GM23338 (cell line): ENCODE measurements around the gene ATXN7L1. TPM values are rescaled to one million over a fixed set of nuclear protein-coding genes. Genes with fewer than 3 reads are reported as not detected.

Source experiments
- ATAC-seq: fragments of 200-7000 bp; cut with Tn5 transposase; 3 replicates; pipeline ENCODE4 v1.9.1; 2020
- DNase-seq: peaks from one replicate; pipeline ENCODE4 v3.0.0-alpha.2; 2015; ENCODE audit warnings: low spot score
- H2AFZ ChIP-seq: fragments of 200-600 bp; sonication (generic); 2 replicates; pipeline ENCODE4 v1.8.0; 2016; ENCODE audit warnings: antibody characterized with exemption, mild to moderate bottlenecking, moderate library complexity
- H3F3A ChIP-seq: fragments of 200-600 bp; sonication (generic); replicated peaks from 2 replicates; pipeline ENCODE4 v1.8.0; 2017; ENCODE audit warnings: antibody characterized with exemption, mixed run types, low read depth
- H3K27ac ChIP-seq: fragments of 200-600 bp; sonication (generic); 2 replicates; pipeline ENCODE4 v1.6.1; 2016; ENCODE audit warnings: low read depth
- H3K27me3 ChIP-seq: fragments of 200-600 bp; sonication (generic); 2 replicates; pipeline ENCODE4 v1.8.0; 2016; ENCODE audit warnings: mild to moderate bottlenecking, mixed run types, moderate library complexity; ENCODE audit not compliant: insufficient read depth
- H3K36me3 ChIP-seq: fragments of 200-600 bp; sonication (generic); 2 replicates; pipeline ENCODE4 v1.8.0; 2016; ENCODE audit warnings: mild to moderate bottlenecking; ENCODE audit not compliant: insufficient read depth
- H3K4me1 ChIP-seq: fragments of 200-600 bp; sonication (generic); 2 replicates; pipeline ENCODE4 v1.8.0; 2016; ENCODE audit warnings: mild to moderate bottlenecking, moderate library complexity; ENCODE audit not compliant: insufficient read depth
- H3K4me2 ChIP-seq: fragments of 200-600 bp; sonication (generic); 2 replicates; pipeline ENCODE4 v1.7.1; 2017; ENCODE audit warnings: mixed run types
- H3K4me3 ChIP-seq: fragments of 200-600 bp; sonication (generic); 2 replicates; pipeline ENCODE4 v1.6.1; 2016; ENCODE audit warnings: mixed run types
- H3K79me2 ChIP-seq: fragments of 200-600 bp; sonication (generic); replicated peaks from 2 replicates; pipeline ENCODE4 v1.8.0; 2017; ENCODE audit warnings: mild to moderate bottlenecking; ENCODE audit not compliant: insufficient read depth
- H3K9me2 ChIP-seq: fragments of 200-600 bp; sonication (generic); 2 replicates; pipeline ENCODE4 v1.8.0; 2017; ENCODE audit not compliant: insufficient read depth
- H4K20me1 ChIP-seq: fragments of 200-600 bp; sonication (generic); replicated peaks from 2 replicates; pipeline ENCODE4 v1.8.0; 2017; ENCODE audit warnings: mild to moderate bottlenecking; ENCODE audit not compliant: insufficient read depth
- H3K27ac Mint-ChIP-seq: 2 replicates; pipeline ENCODE4 v1.8.0; 2020; ENCODE audit warnings: inconsistent platforms, mild to moderate bottlenecking, moderate library complexity, mixed read lengths
- H3K27me3 Mint-ChIP-seq: 3 replicates; pipeline ENCODE4 v1.8.0; 2022; ENCODE audit warnings: low read depth, mild to moderate bottlenecking, moderate library complexity, mixed read lengths, inconsistent platforms; ENCODE audit not compliant: insufficient read depth, poor library complexity
- H3K36me3 Mint-ChIP-seq: 3 replicates; pipeline ENCODE4 v1.8.0; 2021; ENCODE audit warnings: low read depth, mild to moderate bottlenecking, inconsistent platforms, moderate library complexity, mixed read lengths
- H3K4me1 Mint-ChIP-seq: 3 replicates; pipeline ENCODE4 v1.8.0; 2020; ENCODE audit warnings: mild to moderate bottlenecking, inconsistent platforms, mixed read lengths
- H3K4me3 Mint-ChIP-seq: 3 replicates; pipeline ENCODE4 v1.8.0; 2021; ENCODE audit warnings: moderate library complexity, mild to moderate bottlenecking, inconsistent platforms, mixed read lengths
- H3K9me3 Mint-ChIP-seq: 3 replicates; pipeline ENCODE4 v1.8.0; 2020; ENCODE audit warnings: moderate library complexity, mild to moderate bottlenecking, inconsistent platforms, mixed read lengths
- CREB1 ChIP-seq: fragments of 250-450 bp; sonication (Bioruptor Pico); IDR thresholded peaks from 2 replicates; pipeline ENCODE4 v1.5.0; 2020; ENCODE audit warnings: low read depth, mild to moderate bottlenecking, moderate library complexity
- ETS1 ChIP-seq: IDR thresholded peaks from 2 replicates; pipeline ENCODE4 v1.6.1; 2016; ENCODE audit warnings: antibody characterized with exemption
- EZH2 ChIP-seq: fragments of 200-600 bp; sonication (generic); IDR thresholded peaks from one replicate; pipeline ENCODE4 v1.8.0; 2017; ENCODE audit warnings: antibody characterized with exemption, mild to moderate bottlenecking, low read depth; ENCODE audit not compliant: unreplicated experiment
- JUNB ChIP-seq: IDR thresholded peaks from one replicate; pipeline ENCODE4 v1.6.1; 2016; ENCODE audit warnings: antibody characterized with exemption; ENCODE audit not compliant: unreplicated experiment
- NANOG ChIP-seq: IDR thresholded peaks from 2 replicates; pipeline ENCODE4 v1.6.1; 2016; ENCODE audit warnings: antibody characterized with exemption, borderline replicate concordance
- POLR2AphosphoS5 ChIP-seq: IDR thresholded peaks from 2 replicates; pipeline ENCODE4 v1.6.1; 2016; ENCODE audit warnings: antibody characterized with exemption, low read depth
- STAT1 ChIP-seq: IDR thresholded peaks from one replicate; pipeline ENCODE4 v1.6.1; 2016; ENCODE audit warnings: antibody characterized with exemption; ENCODE audit not compliant: unreplicated experiment
- polyA plus RNA-seq: library from polyadenylated mRNA; unstranded; fragments of >200 nt; fragmentation: Nextera tagmentation; extraction: Ambion mirVana; gene quantifications from 2 replicates; pipeline ENCODE4 v1.2.1, GENCODE V29; 2016
- total RNA-seq: library from RNA; depleted of rRNA; stranded (reverse); fragments of >200 nt; shearing (Covaris generic); gene quantifications from 2 replicates; pipeline ENCODE4 v1.2.3, GENCODE V29; 2014
- TF ChIP-seq, protein P1 (sequence below): IDR thresholded peaks from one replicate; pipeline ENCODE4 v1.6.1; 2018; ENCODE audit warnings: antibody characterized with exemption; ENCODE audit not compliant: unreplicated experiment
- TF ChIP-seq, protein P2 (sequence below): fragments of 250-450 bp; sonication (Bioruptor Pico); IDR thresholded peaks from 2 replicates; pipeline ENCODE4 v1.5.0; 2020; ENCODE audit warnings: mild to moderate bottlenecking, moderate library complexity

The ATXN7L1 gene
- total and polyA plus RNA-seq, 2 experiments from 2014 or later: 22.8 to 29.8 TPM

GRCh38 chr7:105621176-105621575, 255.2 kb downstream of the ATXN7L1 start (continued):
- TF ChIP-seq, protein P1, sequence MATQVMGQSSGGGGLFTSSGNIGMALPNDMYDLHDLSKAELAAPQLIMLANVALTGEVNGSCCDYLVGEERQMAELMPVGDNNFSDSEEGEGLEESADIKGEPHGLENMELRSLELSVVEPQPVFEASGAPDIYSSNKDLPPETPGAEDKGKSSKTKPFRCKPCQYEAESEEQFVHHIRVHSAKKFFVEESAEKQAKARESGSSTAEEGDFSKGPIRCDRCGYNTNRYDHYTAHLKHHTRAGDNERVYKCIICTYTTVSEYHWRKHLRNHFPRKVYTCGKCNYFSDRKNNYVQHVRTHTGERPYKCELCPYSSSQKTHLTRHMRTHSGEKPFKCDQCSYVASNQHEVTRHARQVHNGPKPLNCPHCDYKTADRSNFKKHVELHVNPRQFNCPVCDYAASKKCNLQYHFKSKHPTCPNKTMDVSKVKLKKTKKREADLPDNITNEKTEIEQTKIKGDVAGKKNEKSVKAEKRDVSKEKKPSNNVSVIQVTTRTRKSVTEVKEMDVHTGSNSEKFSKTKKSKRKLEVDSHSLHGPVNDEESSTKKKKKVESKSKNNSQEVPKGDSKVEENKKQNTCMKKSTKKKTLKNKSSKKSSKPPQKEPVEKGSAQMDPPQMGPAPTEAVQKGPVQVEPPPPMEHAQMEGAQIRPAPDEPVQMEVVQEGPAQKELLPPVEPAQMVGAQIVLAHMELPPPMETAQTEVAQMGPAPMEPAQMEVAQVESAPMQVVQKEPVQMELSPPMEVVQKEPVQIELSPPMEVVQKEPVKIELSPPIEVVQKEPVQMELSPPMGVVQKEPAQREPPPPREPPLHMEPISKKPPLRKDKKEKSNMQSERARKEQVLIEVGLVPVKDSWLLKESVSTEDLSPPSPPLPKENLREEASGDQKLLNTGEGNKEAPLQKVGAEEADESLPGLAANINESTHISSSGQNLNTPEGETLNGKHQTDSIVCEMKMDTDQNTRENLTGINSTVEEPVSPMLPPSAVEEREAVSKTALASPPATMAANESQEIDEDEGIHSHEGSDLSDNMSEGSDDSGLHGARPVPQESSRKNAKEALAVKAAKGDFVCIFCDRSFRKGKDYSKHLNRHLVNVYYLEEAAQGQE: no peak
- TF ChIP-seq ETS1: no peak
- TF ChIP-seq POLR2AphosphoS5: no peak

DNA sequence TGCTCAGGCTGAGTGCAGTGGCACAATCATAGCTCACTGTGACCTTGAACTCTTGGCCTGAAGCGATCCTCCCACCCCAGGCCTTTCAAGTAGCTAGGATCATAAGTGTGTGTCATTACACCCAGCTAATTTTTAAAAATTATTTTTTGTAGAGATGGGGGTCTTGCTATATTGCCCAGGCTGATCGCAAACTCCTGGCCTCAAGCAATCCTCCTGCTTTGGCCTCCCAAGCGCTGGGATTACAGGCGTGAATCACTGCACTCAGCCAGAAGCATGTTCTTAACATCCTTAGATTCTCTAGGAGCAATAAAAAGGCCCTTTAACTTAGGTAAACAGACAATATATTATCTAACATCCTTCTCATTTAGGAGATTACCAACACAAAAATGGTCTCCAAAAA, 256.8 kb downstream of the ATXN7L1 start:
- H3K27ac ChIP-seq: no peak overlapping the region
- H3K36me3 ChIP-seq: peaks cover 16% of the 10 kb centered on the region
- H3K9me3 Mint-ChIP-seq: no peaks in the 10 kb centered on the region
- H3K79me2 ChIP-seq: peaks cover 4% of the 10 kb centered on the region; the same call in 1 of the 2 replicates
- ATAC-seq (no peak), DNase-seq (no peak)
- H3K36me3 Mint-ChIP-seq: peaks cover 98% of the 10 kb centered on the region
- no peak overlapping the region for H3K27ac Mint-ChIP-seq
- H3F3A ChIP-seq: peaks cover 6% of the 10 kb centered on the region; the same call in 1 of the 2 replicates
- peaks cover 4% of the 10 kb centered on the region for H3K27me3 Mint-ChIP-seq
- H3K4me3 ChIP-seq: no peak overlapping the region
- H2AFZ ChIP-seq: no peak overlapping the region
- H3K9me2 ChIP-seq: no peaks in the 10 kb centered on the region
- 0 out of 2 replicates have a peak, but pooled peaks cover 14% of the 10 kb centered on the region for H4K20me1 ChIP-seq
- H3K4me1 Mint-ChIP-seq: peaks cover 23% of the 10 kb centered on the region
- H3K4me1 ChIP-seq: peaks cover 9% of the 10 kb centered on the region; the same call in 1 of the 2 replicates
- no peak overlapping the region for H3K4me2 ChIP-seq
- H3K4me3 Mint-ChIP-seq: no peak overlapping the region
- no peaks in the 10 kb centered on the region for H3K27me3 ChIP-seq
- TF ChIP-seq STAT1: no peak
- no peak for TF ChIP-seq ETS1
- no peak for TF ChIP-seq NANOG
- TF ChIP-seq, protein P2, sequence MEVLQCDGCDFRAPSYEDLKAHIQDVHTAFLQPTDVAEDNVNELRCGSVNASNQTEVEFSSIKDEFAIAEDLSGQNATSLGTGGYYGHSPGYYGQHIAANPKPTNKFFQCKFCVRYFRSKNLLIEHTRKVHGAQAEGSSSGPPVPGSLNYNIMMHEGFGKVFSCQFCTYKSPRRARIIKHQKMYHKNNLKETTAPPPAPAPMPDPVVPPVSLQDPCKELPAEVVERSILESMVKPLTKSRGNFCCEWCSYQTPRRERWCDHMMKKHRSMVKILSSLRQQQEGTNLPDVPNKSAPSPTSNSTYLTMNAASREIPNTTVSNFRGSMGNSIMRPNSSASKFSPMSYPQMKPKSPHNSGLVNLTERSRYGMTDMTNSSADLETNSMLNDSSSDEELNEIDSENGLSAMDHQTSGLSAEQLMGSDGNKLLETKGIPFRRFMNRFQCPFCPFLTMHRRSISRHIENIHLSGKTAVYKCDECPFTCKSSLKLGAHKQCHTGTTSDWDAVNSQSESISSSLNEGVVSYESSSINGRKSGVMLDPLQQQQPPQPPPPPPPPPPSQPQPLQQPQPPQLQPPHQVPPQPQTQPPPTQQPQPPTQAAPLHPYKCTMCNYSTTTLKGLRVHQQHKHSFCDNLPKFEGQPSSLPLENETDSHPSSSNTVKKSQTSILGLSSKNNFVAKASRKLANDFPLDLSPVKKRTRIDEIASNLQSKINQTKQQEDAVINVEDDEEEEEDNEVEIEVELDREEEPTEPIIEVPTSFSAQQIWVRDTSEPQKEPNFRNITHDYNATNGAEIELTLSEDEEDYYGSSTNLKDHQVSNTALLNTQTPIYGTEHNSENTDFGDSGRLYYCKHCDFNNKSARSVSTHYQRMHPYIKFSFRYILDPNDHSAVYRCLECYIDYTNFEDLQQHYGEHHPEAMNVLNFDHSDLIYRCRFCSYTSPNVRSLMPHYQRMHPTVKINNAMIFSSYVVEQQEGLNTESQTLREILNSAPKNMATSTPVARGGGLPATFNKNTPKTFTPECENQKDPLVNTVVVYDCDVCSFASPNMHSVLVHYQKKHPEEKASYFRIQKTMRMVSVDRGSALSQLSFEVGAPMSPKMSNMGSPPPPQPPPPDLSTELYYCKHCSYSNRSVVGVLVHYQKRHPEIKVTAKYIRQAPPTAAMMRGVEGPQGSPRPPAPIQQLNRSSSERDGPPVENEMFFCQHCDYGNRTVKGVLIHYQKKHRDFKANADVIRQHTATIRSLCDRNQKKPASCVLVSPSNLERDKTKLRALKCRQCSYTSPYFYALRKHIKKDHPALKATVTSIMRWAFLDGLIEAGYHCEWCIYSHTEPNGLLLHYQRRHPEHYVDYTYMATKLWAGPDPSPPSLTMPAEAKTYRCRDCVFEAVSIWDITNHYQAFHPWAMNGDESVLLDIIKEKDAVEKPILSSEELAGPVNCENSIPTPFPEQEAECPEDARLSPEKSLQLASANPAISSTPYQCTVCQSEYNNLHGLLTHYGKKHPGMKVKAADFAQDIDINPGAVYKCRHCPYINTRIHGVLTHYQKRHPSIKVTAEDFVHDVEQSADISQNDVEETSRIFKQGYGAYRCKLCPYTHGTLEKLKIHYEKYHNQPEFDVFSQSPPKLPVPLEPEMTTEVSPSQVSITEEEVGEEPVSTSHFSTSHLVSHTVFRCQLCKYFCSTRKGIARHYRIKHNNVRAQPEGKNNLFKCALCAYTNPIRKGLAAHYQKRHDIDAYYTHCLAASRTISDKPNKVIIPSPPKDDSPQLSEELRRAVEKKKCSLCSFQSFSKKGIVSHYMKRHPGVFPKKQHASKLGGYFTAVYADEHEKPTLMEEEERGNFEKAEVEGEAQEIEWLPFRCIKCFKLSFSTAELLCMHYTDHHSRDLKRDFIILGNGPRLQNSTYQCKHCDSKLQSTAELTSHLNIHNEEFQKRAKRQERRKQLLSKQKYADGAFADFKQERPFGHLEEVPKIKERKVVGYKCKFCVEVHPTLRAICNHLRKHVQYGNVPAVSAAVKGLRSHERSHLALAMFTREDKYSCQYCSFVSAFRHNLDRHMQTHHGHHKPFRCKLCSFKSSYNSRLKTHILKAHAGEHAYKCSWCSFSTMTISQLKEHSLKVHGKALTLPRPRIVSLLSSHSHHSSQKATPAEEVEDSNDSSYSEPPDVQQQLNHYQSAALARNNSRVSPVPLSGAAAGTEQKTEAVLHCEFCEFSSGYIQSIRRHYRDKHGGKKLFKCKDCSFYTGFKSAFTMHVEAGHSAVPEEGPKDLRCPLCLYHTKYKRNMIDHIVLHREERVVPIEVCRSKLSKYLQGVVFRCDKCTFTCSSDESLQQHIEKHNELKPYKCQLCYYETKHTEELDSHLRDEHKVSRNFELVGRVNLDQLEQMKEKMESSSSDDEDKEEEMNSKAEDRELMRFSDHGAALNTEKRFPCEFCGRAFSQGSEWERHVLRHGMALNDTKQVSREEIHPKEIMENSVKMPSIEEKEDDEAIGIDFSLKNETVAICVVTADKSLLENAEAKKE (CRISPR knock-in tag): no peak
- TF ChIP-seq JUNB: no peak
- TF ChIP-seq CREB1 (CRISPR knock-in tag): no peak
- no peak for TF ChIP-seq EZH2
- TF ChIP-seq, protein P1: no peak
